Glutamatergic neuron (in vitro differentiated cells): ENCODE measurements around the gene FAM163A. TPM values are rescaled to one million over a fixed set of nuclear protein-coding genes. Genes with fewer than 3 reads are reported as not detected.
"Not testable (repeated sequence)": the region's sequence is repeated elsewhere in the genome, so short reads cannot be mapped to it uniquely, and the experiment has no call there.

Experiments
- DNase-seq: peaks from one replicate; pipeline ENCODE4 v3.0.0; 2022
- H3K27ac Mint-ChIP-seq: one replicate; pipeline ENCODE4 v1.8.0; 2020; ENCODE audit warnings: mild to moderate bottlenecking, mixed read lengths, inconsistent platforms; ENCODE audit not compliant: unreplicated experiment
- H3K27me3 Mint-ChIP-seq: one replicate; pipeline ENCODE4 v1.8.0; 2020; ENCODE audit warnings: mild to moderate bottlenecking, moderate library complexity, mixed read lengths, inconsistent platforms; ENCODE audit not compliant: unreplicated experiment
- H3K36me3 Mint-ChIP-seq: one replicate; pipeline ENCODE4 v1.8.0; 2020; ENCODE audit warnings: mild to moderate bottlenecking, mixed read lengths, inconsistent platforms; ENCODE audit not compliant: unreplicated experiment
- H3K4me1 Mint-ChIP-seq: one replicate; pipeline ENCODE4 v1.8.0; 2020; ENCODE audit warnings: mild to moderate bottlenecking, low read depth, mixed read lengths, inconsistent platforms; ENCODE audit not compliant: unreplicated experiment
- H3K4me3 Mint-ChIP-seq: one replicate; pipeline ENCODE4 v1.8.0; 2020; ENCODE audit warnings: mild to moderate bottlenecking, mixed read lengths, inconsistent platforms; ENCODE audit not compliant: unreplicated experiment
- H3K9me3 Mint-ChIP-seq: one replicate; pipeline ENCODE4 v1.8.0; 2020; ENCODE audit warnings: mild to moderate bottlenecking, moderate library complexity, mixed read lengths, inconsistent platforms; ENCODE audit not compliant: unreplicated experiment
- CTCF ChIP-seq: fragments of 200-600 bp; sonication (generic); IDR thresholded peaks from one replicate; pipeline ENCODE4 v1.5.0; 2021; ENCODE audit not compliant: partially characterized antibody, unreplicated experiment
- total RNA-seq: library from RNA; stranded (reverse); fragmentation: NEBNext Ultra II Directional; extraction: Animal tissue kit (Norgen Biotek cat#: 25700); gene quantifications from one replicate; pipeline ENCODE4 v1.2.1, GENCODE V29; 2021; ENCODE audit not compliant: unreplicated experiment

The FAM163A gene
- total RNA-seq, 1 donor from 2014 or later = not detected

GRCh38 chr1:179831852-179832699 lies 89.0 kb downstream of the FAM163A start:
- Mint-ChIP-seq H3K9me3 (no peaks in the 10 kb centered on the region), H3K27me3 (no peaks in the 10 kb centered on the region), H3K27ac (no peak overlapping the region), H3K4me1 (no peaks in the 10 kb centered on the region), H3K4me3 (no peak overlapping the region), H3K36me3 (peaks cover 4% of the 10 kb centered on the region)
- no peak for TF ChIP-seq CTCF
- DNase-seq = no peak

DNA sequence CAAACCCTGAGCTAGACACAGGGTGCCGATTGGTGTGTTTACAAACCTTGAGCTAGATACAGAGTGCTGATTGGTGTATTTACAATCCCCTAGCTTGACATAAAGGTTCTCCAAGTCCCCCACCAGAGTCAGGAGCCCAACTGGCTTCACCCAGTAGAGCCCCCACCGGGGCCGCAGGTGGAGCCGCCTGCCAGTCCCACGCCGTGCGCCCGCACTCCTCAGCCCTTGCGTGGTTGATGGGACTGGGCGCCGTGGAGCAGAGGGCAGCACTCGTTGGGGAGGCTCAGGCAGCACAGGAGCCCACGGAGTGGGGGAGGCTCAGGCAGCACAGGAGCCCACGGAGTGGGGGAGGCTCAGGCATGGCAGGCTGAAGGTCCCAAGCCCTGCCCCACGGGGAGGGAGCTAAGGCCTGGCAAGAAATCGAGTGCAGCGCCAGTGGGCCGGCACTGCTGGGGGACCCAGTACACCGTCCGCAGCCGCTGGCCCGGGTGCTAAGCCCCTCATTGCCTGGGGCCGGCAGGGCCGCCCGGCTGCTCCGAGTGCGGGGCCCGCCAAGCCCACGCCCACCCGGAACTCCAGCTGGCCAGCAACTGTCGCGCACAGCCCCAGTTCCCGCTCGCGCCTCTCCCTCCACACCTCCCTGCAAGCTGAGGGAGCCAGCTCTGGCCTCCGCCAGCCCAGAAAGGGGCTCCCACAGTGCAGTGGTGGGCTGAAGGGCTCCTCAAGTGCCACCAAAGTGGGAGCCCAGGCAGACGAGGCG lies 93.8 kb downstream of the FAM163A start:
- not testable (repeated sequence) for H3K4me1 Mint-ChIP-seq, H3K36me3 Mint-ChIP-seq, DNase-seq, H3K27ac Mint-ChIP-seq, H3K4me3 Mint-ChIP-seq, H3K27me3 Mint-ChIP-seq, H3K9me3 Mint-ChIP-seq

DNA sequence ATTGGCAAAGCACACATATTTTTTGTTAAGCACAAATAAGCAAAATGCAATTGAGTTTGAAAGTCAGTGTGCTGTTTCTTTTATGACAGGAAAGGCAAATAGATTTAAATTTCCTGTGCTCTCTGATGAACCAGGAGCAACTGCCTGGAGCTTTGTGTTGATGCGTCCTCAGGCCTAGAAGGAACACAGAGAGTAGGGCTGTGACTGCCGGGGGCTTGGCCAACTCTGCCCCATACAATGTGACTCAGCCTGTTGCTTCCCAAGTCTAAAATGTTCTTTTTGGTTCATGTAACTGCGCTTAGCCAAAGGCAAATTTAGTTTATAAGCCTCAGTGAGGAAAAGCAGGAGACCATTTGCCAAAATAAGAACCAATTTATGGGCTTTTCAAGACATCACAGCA lies 97.0 kb downstream of the FAM163A start:
- no peak for DNase-seq
- no peak overlapping the region for H3K27ac Mint-ChIP-seq
- TF ChIP-seq CTCF = no peak
- no peaks in the 10 kb centered on the region for H3K9me3 Mint-ChIP-seq
- H3K36me3 Mint-ChIP-seq = peaks cover 4% of the 10 kb centered on the region
- H3K4me1 Mint-ChIP-seq = no peaks in the 10 kb centered on the region
- no peak overlapping the region for H3K4me3 Mint-ChIP-seq
- no peaks in the 10 kb centered on the region for H3K27me3 Mint-ChIP-seq

DNA sequence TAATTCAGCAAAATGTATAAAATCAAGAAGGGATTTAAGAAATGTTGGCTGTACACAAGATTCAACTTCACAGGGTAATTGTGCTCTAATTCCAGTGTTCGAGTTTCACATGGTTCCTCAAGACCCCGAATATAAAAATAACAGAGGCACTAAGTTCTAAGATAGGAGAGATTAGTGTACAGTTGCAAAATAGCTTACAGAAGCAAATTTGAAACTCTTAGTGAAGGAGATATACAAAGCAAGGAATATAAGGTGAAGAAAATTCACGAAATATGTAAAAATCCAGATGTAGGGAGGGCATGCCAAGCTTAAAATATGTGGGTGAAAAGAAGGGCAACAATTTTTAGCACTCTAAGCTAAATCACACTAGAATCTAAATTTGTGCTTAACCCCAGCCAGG lies 105.1 kb downstream of the FAM163A start:
- Mint-ChIP-seq H3K36me3 (no peaks in the 10 kb centered on the region), H3K4me1 (no peaks in the 10 kb centered on the region), H3K4me3 (no peak overlapping the region), H3K27ac (no peak overlapping the region), H3K9me3 (no peaks in the 10 kb centered on the region), H3K27me3 (no peaks in the 10 kb centered on the region)
- TF ChIP-seq CTCF = no peak
- DNase-seq = no peak

GRCh38 chr1:179853102-179853501 lies 110.0 kb downstream of the FAM163A start:
- TF ChIP-seq CTCF = no peak

DNA sequence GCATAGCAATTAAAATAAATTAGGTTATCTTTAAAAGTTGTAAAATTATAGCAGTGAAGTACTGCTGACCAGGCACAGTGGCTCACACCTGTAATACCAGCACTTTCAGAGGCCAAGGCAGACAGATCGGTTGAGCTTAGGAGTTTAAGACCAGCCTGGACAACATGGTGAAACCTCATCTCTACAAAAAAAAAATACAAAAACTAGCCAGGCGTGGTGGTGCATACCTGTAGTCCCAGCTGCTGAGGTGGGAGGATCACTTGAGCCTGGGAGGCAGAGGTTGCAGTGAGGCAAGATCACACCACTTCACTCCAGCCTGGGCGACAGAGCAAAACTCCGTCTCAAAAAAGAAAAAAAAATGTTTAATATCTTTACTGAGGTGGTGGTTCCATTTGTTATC lies 112.7 kb downstream of the FAM163A start:
- not testable (repeated sequence) for H3K27ac Mint-ChIP-seq, DNase-seq, H3K9me3 Mint-ChIP-seq, H3K27me3 Mint-ChIP-seq, H3K4me1 Mint-ChIP-seq, H3K36me3 Mint-ChIP-seq, H3K4me3 Mint-ChIP-seq

More at GRCh38 chr1:179853102-179853501, 110.0 kb downstream of the FAM163A start:
- Mint-ChIP-seq H3K27ac (no peak overlapping the region), H3K9me3 (no peaks in the 10 kb centered on the region), H3K4me3 (no peak overlapping the region), H3K27me3 (no peaks in the 10 kb centered on the region), H3K4me1 (no peaks in the 10 kb centered on the region), H3K36me3 (no peaks in the 10 kb centered on the region)
- DNase-seq = no peak
